ENCODE data around the gene NALF2.

The NALF2 gene

GRCh38 chrX:69503782-69504625, at the start of gene NALF2:
Gene NALF2, plus strand, starts transcription at chrX:69504326. Its CDS starts 957 bp downstream, at chrX:69505283.
- H3K79me2 ChIP-seq (ENCODE audit: insufficient read depth, low read length) = no peaks in the 10 kb centered on the region
- no peaks in the 10 kb centered on the region for H3K27me3 ChIP-seq (ENCODE audit: insufficient read depth, low read length, poor library complexity)
- no peak within 1 kb of the TSS for H2AFZ ChIP-seq (ENCODE audit: low read depth, low read length)
- no peaks in the 10 kb centered on the region for H3K4me1 ChIP-seq (ENCODE audit: insufficient read depth, low read length)
- H4K20me1 ChIP-seq (ENCODE audit: insufficient read depth, low read length) = no peaks in the 10 kb centered on the region
- H3K4me3 ChIP-seq (ENCODE audit: low read depth in 1 of 2, low read length in 2 of 2) = no peak within 1 kb of the TSS
- H3K4me2 ChIP-seq (ENCODE audit: insufficient read depth, low read length) = no peak within 1 kb of the TSS
- no peaks in the 10 kb centered on the region for H3K9me3 ChIP-seq (ENCODE audit: insufficient read depth, low read length, severe bottlenecking)
- no peak within 1 kb of the TSS for H3K27ac ChIP-seq (ENCODE audit: low read length)
- TF ChIP-seq EZH2 (IDR thresholded peaks at IDR 0.05; ENCODE audit: borderline replicate concordance, low read depth, low read length, severe bottlenecking) = no peak
- no peak for TF ChIP-seq CTCF (IDR thresholded peaks at IDR 0.05; ENCODE audit: borderline replicate concordance, extremely low read depth, low read length, poor library complexity, severe bottlenecking)
- DNase-seq = no peak
- H3K9ac ChIP-seq (ENCODE audit: low read depth, low read length) = no peak within 1 kb of the TSS
- ATAC-seq (ENCODE audit: insufficient read depth, low read depth) = no peak
- no peaks in the 10 kb centered on the region for H3K36me3 ChIP-seq (ENCODE audit: insufficient read depth, low read length)

DNA sequence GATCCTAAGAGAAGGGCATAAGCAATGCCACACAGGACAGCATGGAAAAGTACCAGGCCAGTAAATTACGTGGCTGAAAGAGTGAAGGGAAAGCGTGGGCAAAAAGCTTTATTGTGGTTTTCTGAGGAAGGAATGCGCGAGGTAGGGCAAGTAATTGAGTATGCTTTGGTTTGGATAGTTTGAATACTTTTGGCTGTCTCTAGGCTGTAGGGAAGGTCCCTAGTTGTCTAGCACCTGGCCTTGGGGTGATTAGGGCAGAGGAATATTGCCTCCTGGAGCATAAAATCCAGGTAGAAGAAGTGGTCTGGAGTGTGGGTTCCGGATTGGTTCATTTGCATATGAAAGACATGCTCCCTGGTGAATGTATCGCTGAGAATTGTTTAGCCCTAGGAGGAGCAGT, 46.4 kb upstream of the NALF2 start:
- no peaks in the 10 kb centered on the region for H3K4me1 ChIP-seq (ENCODE audit: insufficient read depth, low read length)
- no peaks in the 10 kb centered on the region for H3K9me3 ChIP-seq (ENCODE audit: insufficient read depth, low read length, severe bottlenecking)
- H2AFZ ChIP-seq (ENCODE audit: low read depth, low read length) = no peak overlapping the region
- no peak overlapping the region for H3K4me2 ChIP-seq (ENCODE audit: insufficient read depth, low read length)
- no peak for TF ChIP-seq CTCF (IDR thresholded peaks at IDR 0.05; ENCODE audit: borderline replicate concordance, extremely low read depth, low read length, poor library complexity, severe bottlenecking)
- TF ChIP-seq EZH2 (IDR thresholded peaks at IDR 0.05; ENCODE audit: borderline replicate concordance, low read depth, low read length, severe bottlenecking) = no peak
- DNase-seq (no peak), ATAC-seq (ENCODE audit: insufficient read depth, low read depth) (no peak)
- no peaks in the 10 kb centered on the region for H3K27me3 ChIP-seq (ENCODE audit: insufficient read depth, low read length, poor library complexity)
- no peak overlapping the region for H3K27ac ChIP-seq (ENCODE audit: low read length)
- H3K4me3 ChIP-seq (ENCODE audit: low read depth in 1 of 2, low read length in 2 of 2) = no peak overlapping the region
- no peaks in the 10 kb centered on the region for H3K79me2 ChIP-seq (ENCODE audit: insufficient read depth, low read length)
- no peaks in the 10 kb centered on the region for H3K36me3 ChIP-seq (ENCODE audit: insufficient read depth, low read length)
- H4K20me1 ChIP-seq (ENCODE audit: insufficient read depth, low read length) = no peaks in the 10 kb centered on the region
- H3K9ac ChIP-seq (ENCODE audit: low read depth, low read length) = no peak overlapping the region

DNA sequence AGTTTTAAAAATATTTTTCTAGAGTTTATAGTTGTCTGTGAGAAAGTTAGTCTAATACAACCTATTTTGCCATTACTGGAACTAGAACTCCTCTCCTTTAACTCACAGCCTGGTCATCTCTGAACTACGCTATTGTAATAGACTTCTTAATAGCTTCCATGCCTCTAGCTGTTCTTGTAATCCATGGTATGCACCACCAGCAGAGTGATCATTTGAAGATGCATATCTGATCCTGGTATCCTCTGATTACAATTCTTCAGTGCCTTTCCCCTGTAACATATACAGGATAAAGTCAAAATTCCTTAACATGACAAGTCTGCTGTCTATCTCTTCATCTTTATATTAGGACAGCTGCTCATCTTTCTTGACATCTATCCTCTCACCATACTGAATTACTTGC, 37.6 kb upstream of the NALF2 start:
- no peaks in the 10 kb centered on the region for H3K9me3 ChIP-seq (ENCODE audit: insufficient read depth, low read length, severe bottlenecking)
- H3K4me1 ChIP-seq (ENCODE audit: insufficient read depth, low read length) = no peaks in the 10 kb centered on the region
- no peak for DNase-seq
- H4K20me1 ChIP-seq (ENCODE audit: insufficient read depth, low read length) = no peaks in the 10 kb centered on the region
- no peak overlapping the region for H3K4me3 ChIP-seq (ENCODE audit: low read depth in 1 of 2, low read length in 2 of 2)
- no peak overlapping the region for H3K27ac ChIP-seq (ENCODE audit: low read length)
- H2AFZ ChIP-seq (ENCODE audit: low read depth, low read length) = no peak overlapping the region
- H3K79me2 ChIP-seq (ENCODE audit: insufficient read depth, low read length) = no peaks in the 10 kb centered on the region
- no peaks in the 10 kb centered on the region for H3K36me3 ChIP-seq (ENCODE audit: insufficient read depth, low read length)
- no peak for ATAC-seq (ENCODE audit: insufficient read depth, low read depth)
- no peak overlapping the region for H3K4me2 ChIP-seq (ENCODE audit: insufficient read depth, low read length)
- H3K9ac ChIP-seq (ENCODE audit: low read depth, low read length) = no peak overlapping the region
- H3K27me3 ChIP-seq (ENCODE audit: insufficient read depth, low read length, poor library complexity) = no peaks in the 10 kb centered on the region
- no peak for TF ChIP-seq EZH2 (IDR thresholded peaks at IDR 0.05; ENCODE audit: borderline replicate concordance, low read depth, low read length, severe bottlenecking)
- TF ChIP-seq CTCF (IDR thresholded peaks at IDR 0.05; ENCODE audit: borderline replicate concordance, extremely low read depth, low read length, poor library complexity, severe bottlenecking) = no peak

Measured in DND-41 (cell line).